ENCODE data around the gene ZNF205. TPM values are rescaled to one million over a fixed set of nuclear protein-coding genes. Genes with fewer than 3 reads are reported as not detected.
"Not testable (repeated sequence)": the region's sequence is repeated elsewhere in the genome, so short reads cannot be mapped to it uniquely, and the experiment has no call there.

Gene ZNF205
- total RNA-seq, 1 donor from 2014 or later: 21.1 TPM

DNA sequence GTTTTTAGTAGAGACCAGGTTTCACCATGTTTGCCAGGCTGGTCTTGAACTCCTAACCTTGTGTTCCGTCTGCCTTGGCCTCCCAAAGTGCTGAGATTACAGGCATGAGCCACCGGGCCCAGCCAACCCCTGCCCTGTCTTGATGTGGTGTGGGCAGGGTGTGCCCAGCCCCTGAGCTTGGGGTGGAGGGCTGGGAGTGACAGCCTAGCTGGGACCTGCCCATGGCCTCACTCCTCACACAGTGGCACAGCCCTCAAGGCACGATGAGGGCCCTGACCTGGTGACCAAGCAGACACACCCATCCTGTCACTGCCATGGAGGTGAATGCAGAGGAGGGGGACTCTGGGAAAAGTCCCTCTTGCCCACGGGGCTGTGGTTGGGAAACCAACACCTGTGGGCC is 43.9 kb upstream of the ZNF205 start:
- Mint-ChIP-seq H3K36me3 (ENCODE audit: low read depth) (no peaks in the 10 kb centered on the region), H3K4me3 (no peak overlapping the region), H3K4me1 (no peaks in the 10 kb centered on the region), H3K27me3 (ENCODE audit: low read depth) (peaks cover 6% of the 10 kb centered on the region), H3K27ac (ENCODE audit: unreplicated experiment) (no peak overlapping the region), H3K9me3 (no peaks in the 10 kb centered on the region)
- DNase-seq (ENCODE audit: low read depth, low spot score): no peak
- TF ChIP-seq, protein P1, sequence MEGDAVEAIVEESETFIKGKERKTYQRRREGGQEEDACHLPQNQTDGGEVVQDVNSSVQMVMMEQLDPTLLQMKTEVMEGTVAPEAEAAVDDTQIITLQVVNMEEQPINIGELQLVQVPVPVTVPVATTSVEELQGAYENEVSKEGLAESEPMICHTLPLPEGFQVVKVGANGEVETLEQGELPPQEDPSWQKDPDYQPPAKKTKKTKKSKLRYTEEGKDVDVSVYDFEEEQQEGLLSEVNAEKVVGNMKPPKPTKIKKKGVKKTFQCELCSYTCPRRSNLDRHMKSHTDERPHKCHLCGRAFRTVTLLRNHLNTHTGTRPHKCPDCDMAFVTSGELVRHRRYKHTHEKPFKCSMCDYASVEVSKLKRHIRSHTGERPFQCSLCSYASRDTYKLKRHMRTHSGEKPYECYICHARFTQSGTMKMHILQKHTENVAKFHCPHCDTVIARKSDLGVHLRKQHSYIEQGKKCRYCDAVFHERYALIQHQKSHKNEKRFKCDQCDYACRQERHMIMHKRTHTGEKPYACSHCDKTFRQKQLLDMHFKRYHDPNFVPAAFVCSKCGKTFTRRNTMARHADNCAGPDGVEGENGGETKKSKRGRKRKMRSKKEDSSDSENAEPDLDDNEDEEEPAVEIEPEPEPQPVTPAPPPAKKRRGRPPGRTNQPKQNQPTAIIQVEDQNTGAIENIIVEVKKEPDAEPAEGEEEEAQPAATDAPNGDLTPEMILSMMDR (conservative IDR thresholded peaks at IDR 0.05): no peak

DNA sequence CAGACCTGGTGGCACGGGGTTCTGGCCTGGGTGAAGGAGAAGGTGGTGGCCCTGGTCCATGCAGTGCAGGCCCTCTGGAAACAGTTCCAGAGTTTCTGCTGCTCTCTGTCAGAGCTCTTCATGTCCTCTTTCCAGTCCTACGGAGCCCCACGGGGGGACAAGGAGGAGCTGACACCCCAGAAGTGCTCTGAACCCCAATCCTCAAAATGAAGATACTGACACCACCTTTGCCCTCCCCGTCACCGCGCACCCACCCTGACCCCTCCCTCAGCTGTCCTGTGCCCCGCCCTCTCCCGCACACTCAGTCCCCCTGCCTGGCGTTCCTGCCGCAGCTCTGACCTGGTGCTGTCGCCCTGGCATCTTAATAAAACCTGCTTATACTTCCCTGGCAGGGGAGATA is 43.2 kb upstream of the ZNF205 start:
- not testable (repeated sequence) for H3K4me3 Mint-ChIP-seq; H3K27ac Mint-ChIP-seq (ENCODE audit: unreplicated experiment)

DNA sequence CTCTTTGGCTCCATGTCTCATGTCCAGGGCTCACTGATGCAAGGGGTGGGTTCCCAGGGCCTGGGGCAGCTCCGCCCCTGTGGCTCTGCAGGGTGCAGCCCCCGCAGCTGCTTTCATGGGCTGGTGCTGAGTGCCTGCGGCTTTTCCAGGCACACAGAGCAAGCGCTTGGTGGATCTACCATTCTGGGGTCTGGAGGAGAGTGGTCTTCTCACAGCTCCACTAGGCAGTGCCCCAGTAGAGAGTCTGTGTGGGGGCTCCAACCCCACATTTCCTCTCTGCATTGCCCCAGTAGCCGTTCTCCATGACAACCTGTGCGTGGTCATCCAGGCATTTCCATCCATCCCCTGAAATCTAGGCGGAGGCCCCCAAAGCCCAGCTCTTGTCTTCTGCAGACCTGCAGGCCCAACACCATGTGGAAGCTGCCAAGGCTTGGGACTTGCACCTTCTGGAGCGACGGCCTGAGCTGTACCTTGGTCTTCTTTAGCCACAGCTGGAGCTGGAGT is 41.7 kb upstream of the ZNF205 start:
- no peaks in the 10 kb centered on the region for H3K36me3 Mint-ChIP-seq (ENCODE audit: low read depth)
- TF ChIP-seq, protein P1 (conservative IDR thresholded peaks at IDR 0.05): no peak

More for the DNA sequence above, 43.2 kb upstream of the ZNF205 start:
- not testable (repeated sequence) for H3K36me3 Mint-ChIP-seq (ENCODE audit: low read depth); H3K4me1 Mint-ChIP-seq; H3K9me3 Mint-ChIP-seq; DNase-seq (ENCODE audit: low read depth, low spot score)
- H3K27me3 Mint-ChIP-seq (ENCODE audit: low read depth): peaks cover 12% of the 10 kb centered on the region

DNA sequence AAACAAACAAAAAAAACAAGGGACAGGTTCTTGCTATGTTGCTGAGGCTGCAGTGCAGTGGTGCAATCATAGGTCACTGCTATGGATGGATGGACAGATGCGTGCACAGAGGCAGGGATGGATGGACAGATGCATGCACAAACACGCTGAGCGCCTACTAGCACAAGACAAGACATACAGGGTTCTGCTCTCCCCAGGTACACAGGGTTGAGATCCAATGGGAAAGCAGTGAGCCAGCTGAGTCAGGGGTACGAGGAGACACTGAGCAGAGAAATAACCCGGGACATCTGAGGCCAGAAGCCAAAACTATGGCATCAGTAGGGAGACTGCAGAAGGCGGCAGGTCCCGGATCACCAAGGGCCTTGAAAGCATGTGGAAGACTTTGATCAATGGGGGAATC is 40.7 kb upstream of the ZNF205 start:
- TF ChIP-seq, protein P1 (conservative IDR thresholded peaks at IDR 0.05): no peak
- Mint-ChIP-seq H3K27ac (ENCODE audit: unreplicated experiment) (no peak overlapping the region), H3K9me3 (no peaks in the 10 kb centered on the region), H3K27me3 (ENCODE audit: low read depth) (peaks cover 21% of the 10 kb centered on the region), H3K36me3 (ENCODE audit: low read depth) (no peaks in the 10 kb centered on the region), H3K4me1 (no peaks in the 10 kb centered on the region), H3K4me3 (no peak overlapping the region)
- DNase-seq (ENCODE audit: low read depth, low spot score): no peak

More for the DNA sequence above, 41.7 kb upstream of the ZNF205 start:
- no peak for DNase-seq (ENCODE audit: low read depth, low spot score)
- Mint-ChIP-seq H3K4me1 (no peaks in the 10 kb centered on the region), H3K9me3 (no peaks in the 10 kb centered on the region), H3K4me3 (no peak overlapping the region), H3K27ac (ENCODE audit: unreplicated experiment) (no peak overlapping the region), H3K27me3 (ENCODE audit: low read depth) (peaks cover 20% of the 10 kb centered on the region)

DNA sequence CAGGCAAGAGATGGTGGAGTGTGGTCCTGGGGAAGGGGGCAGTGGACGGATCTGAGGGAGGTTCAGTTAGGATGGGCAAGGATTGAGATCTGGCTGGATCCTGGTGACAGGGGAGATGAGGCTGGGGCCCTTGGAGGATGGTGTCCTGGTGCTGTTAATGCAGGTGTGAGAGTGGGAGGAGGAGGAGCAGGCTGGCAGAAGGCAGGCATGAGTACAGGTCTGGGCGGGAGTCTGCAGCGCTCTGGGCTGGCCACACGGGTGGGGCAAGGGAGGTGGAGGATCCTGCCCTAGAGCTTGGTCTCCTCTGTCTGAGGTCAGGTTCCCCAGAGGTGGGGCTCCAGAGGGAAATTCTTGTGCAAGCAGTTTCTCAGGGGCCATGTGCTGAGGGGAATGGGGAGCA is 40.2 kb upstream of the ZNF205 start:
- H3K27ac Mint-ChIP-seq (ENCODE audit: unreplicated experiment); H3K4me3 Mint-ChIP-seq; H3K36me3 Mint-ChIP-seq (ENCODE audit: low read depth); DNase-seq (ENCODE audit: low read depth, low spot score); H3K4me1 Mint-ChIP-seq; H3K9me3 Mint-ChIP-seq: not testable (repeated sequence)
- H3K27me3 Mint-ChIP-seq (ENCODE audit: low read depth): peaks cover 26% of the 10 kb centered on the region

DNA sequence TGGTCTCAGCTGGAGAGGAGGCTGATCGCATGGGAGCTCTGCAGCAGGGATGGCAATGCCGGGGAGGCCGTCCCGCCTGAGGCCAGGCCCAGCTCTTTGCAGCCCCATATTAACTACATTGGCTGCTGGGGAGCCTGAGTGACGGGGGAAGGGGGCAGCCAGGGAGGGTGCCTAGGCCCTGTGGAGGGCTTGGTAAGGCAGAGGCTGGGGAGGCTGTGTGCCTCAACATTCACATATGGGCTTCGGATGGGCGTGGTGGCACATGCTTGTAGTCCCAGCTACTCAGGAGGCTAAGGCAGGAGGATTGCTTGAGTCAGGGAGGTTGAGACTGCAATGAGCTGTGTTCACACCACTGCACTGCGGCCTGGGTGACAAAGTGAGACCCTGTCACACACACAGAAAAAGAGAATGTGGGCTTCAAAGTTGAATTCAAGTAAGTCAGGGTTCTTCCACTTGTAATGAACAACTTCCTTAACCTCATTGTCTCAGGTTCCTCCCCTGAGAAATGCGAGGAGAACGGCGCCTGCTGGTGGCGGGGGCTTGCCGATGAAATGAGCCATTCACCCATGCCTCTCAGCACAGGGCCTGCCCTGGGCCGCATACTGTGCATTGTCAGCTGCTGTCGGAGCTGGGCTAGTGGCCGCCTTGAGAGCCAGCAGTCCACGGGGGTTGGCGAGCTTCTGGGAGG is 39.7 kb upstream of the ZNF205 start:
- H3K4me1 Mint-ChIP-seq; H3K27ac Mint-ChIP-seq (ENCODE audit: unreplicated experiment); H3K4me3 Mint-ChIP-seq; DNase-seq (ENCODE audit: low read depth, low spot score); H3K9me3 Mint-ChIP-seq; H3K36me3 Mint-ChIP-seq (ENCODE audit: low read depth): not testable (repeated sequence)
- H3K27me3 Mint-ChIP-seq (ENCODE audit: low read depth): peaks cover 28% of the 10 kb centered on the region

DNA sequence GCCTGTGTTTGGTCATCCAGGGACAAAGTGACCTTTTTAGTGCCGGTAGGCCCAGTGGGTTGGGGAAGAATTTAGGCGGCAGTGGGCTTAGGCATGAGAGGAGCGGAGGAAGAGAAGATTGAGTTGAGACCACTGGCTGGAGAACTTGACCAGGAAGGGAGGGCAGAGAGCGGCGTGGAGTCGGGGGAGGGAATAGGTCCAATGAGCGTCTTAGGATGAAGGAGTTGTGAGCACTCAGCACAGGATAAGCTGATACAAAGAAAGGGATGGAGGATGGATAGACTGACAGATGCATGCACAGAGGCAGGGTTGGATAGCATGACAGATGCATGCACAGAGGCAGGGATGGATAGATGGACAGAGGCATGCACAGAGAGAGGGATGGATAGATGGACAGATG is 38.9 kb upstream of the ZNF205 start:
- no peaks in the 10 kb centered on the region for H3K36me3 Mint-ChIP-seq (ENCODE audit: low read depth)
- H3K9me3 Mint-ChIP-seq: no peaks in the 10 kb centered on the region
- no peak overlapping the region for H3K4me3 Mint-ChIP-seq
- TF ChIP-seq, protein P1 (conservative IDR thresholded peaks at IDR 0.05): no peak
- H3K27me3 Mint-ChIP-seq (ENCODE audit: low read depth): peaks cover 31% of the 10 kb centered on the region
- no peak overlapping the region for H3K27ac Mint-ChIP-seq (ENCODE audit: unreplicated experiment)
- no peak for DNase-seq (ENCODE audit: low read depth, low spot score)
- H3K4me1 Mint-ChIP-seq: no peaks in the 10 kb centered on the region

Data from neural crest cell (in vitro differentiated cells).